ENCODE data around the gene GAREM1.

GRCh38 chr18:32383050-32383819 lies 87.4 kb downstream of the GAREM1 start:
- TF ChIP-seq, protein P1, sequence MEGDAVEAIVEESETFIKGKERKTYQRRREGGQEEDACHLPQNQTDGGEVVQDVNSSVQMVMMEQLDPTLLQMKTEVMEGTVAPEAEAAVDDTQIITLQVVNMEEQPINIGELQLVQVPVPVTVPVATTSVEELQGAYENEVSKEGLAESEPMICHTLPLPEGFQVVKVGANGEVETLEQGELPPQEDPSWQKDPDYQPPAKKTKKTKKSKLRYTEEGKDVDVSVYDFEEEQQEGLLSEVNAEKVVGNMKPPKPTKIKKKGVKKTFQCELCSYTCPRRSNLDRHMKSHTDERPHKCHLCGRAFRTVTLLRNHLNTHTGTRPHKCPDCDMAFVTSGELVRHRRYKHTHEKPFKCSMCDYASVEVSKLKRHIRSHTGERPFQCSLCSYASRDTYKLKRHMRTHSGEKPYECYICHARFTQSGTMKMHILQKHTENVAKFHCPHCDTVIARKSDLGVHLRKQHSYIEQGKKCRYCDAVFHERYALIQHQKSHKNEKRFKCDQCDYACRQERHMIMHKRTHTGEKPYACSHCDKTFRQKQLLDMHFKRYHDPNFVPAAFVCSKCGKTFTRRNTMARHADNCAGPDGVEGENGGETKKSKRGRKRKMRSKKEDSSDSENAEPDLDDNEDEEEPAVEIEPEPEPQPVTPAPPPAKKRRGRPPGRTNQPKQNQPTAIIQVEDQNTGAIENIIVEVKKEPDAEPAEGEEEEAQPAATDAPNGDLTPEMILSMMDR (IDR thresholded peaks at IDR 0.05), result no peak
- TF ChIP-seq POLR2A (IDR thresholded peaks at IDR 0.05), result no peak

Measured in Peyer's patch (tissue), 4 donors.